HepG2 (cell line): ENCODE measurements around the gene CD164L2. TPM values are rescaled to one million over a fixed set of nuclear protein-coding genes. Genes with fewer than 3 reads are reported as not detected.
A peak's percentile ranks its signal among the peaks of the same experiment; 100 is the strongest.

Experiments used
- ATF3 ChIP-seq: sonication (generic); formaldehyde crosslinking; IDR thresholded peaks from 2 replicates; pipeline ENCODE4 v1.4.0; 2020; ENCODE audit warnings: missing genetic modification reagents
- BHLHE40 ChIP-seq: IDR thresholded peaks from 2 replicates; pipeline ENCODE4 v1.6.1; 2011; ENCODE audit warnings: low read length, improper control_type of control experiment
- CBX5 ChIP-seq: sonication (generic); formaldehyde crosslinking; IDR thresholded peaks from 2 replicates; pipeline ENCODE4 v1.4.0; 2020; ENCODE audit warnings: missing genetic modification reagents, borderline replicate concordance
- DR1 ChIP-seq: sonication (generic); formaldehyde crosslinking; IDR thresholded peaks from 2 replicates; pipeline ENCODE4 v1.8.0; 2021; ENCODE audit warnings: mild to moderate bottlenecking, missing genetic modification reagents, inconsistent platforms
- FOXK2 ChIP-seq: fragments of 450-650 bp; IDR thresholded peaks from 2 replicates; pipeline ENCODE4 v1.6.1; 2016
- GLMP ChIP-seq: sonication (generic); formaldehyde crosslinking; IDR thresholded peaks from 2 replicates; pipeline ENCODE4 v1.9.0; 2021; ENCODE audit warnings: missing genetic modification reagents, mild to moderate bottlenecking, borderline replicate concordance
- IRF2 ChIP-seq: IDR thresholded peaks from 2 replicates; pipeline ENCODE4 v1.6.1; 2018; ENCODE audit warnings: missing genetic modification reagents, missing compliant biosample characterization
- LCORL ChIP-seq, 2 experiments: fragments of 450-650 bp in 1 of 2; sonication (generic) in 1 of 2; formaldehyde crosslinking in 1 of 2; IDR thresholded peaks; 2 replicates each; pipeline versions ENCODE4 v1.5.0 to v1.6.1; 2017 to 2020; ENCODE audit warnings: antibody characterized with exemption in 1 of 2, missing genetic modification reagents in 1 of 2
- MAZ ChIP-seq, 2 experiments: sonication (generic) in 1 of 2; formaldehyde crosslinking in 1 of 2; IDR thresholded peaks; 2 replicates each; pipeline versions ENCODE4 v1.5.0 to v1.6.1; 2012 to 2020; ENCODE audit warnings: low read depth in 2 of 2, mild to moderate bottlenecking in 2 of 2, borderline replicate concordance in 1 of 2, improper control_type of control experiment in 1 of 2, low read length in 1 of 2, missing genetic modification reagents in 1 of 2, moderate library complexity in 1 of 2
- MIXL1 ChIP-seq: IDR thresholded peaks from 2 replicates; pipeline ENCODE4 v1.6.1; 2016
- MLXIP ChIP-seq: sonication (generic); formaldehyde crosslinking; IDR thresholded peaks from 2 replicates; pipeline ENCODE4 v1.9.0; 2021; ENCODE audit warnings: missing genetic modification reagents, borderline replicate concordance
- MTA3 ChIP-seq: sonication (generic); formaldehyde crosslinking; IDR thresholded peaks from 2 replicates; pipeline ENCODE4 v1.4.0; 2020; ENCODE audit warnings: missing genetic modification reagents
- MXD4 ChIP-seq: IDR thresholded peaks from 2 replicates; pipeline ENCODE4 v1.6.1; 2016; ENCODE audit warnings: mild to moderate bottlenecking, missing biosample characterization, missing genetic modification reagents
- NCOA5 ChIP-seq: sonication (generic); formaldehyde crosslinking; IDR thresholded peaks from 2 replicates; pipeline ENCODE4 v1.4.0; 2020; ENCODE audit warnings: missing genetic modification reagents
- NR2F6 ChIP-seq, 2 experiments: IDR thresholded peaks; 2 replicates each; pipeline ENCODE4 v1.6.1; 2016; ENCODE audit warnings: antibody characterized with exemption in 1 of 2, mild to moderate bottlenecking in 1 of 2
- PHF8 ChIP-seq: sonication (generic); formaldehyde crosslinking; IDR thresholded peaks from 2 replicates; pipeline ENCODE4 v1.5.0; 2020; ENCODE audit warnings: missing genetic modification reagents
- RFX3 ChIP-seq: IDR thresholded peaks from 2 replicates; pipeline ENCODE4 v1.6.1; 2016; ENCODE audit warnings: missing biosample characterization, missing genetic modification reagents
- SATB2 ChIP-seq: sonication (generic); formaldehyde crosslinking; IDR thresholded peaks from 2 replicates; pipeline ENCODE4 v1.5.0; 2020; ENCODE audit warnings: missing genetic modification reagents
- YEATS2 ChIP-seq: sonication (generic); formaldehyde crosslinking; IDR thresholded peaks from 2 replicates; pipeline ENCODE4 v1.4.0; 2020; ENCODE audit warnings: missing genetic modification reagents, borderline replicate concordance
- ZBTB38 ChIP-seq: sonication (generic); formaldehyde crosslinking; IDR thresholded peaks from 2 replicates; pipeline ENCODE4 v1.5.1; 2020; ENCODE audit warnings: mild to moderate bottlenecking, missing genetic modification reagents
- ZFP62 ChIP-seq: sonication (generic); formaldehyde crosslinking; IDR thresholded peaks from 2 replicates; pipeline ENCODE4 v1.4.0; 2020; ENCODE audit warnings: missing genetic modification reagents
- ZNF44 ChIP-seq: sonication (generic); formaldehyde crosslinking; IDR thresholded peaks from 2 replicates; pipeline ENCODE4 v1.5.1; 2020; ENCODE audit warnings: mild to moderate bottlenecking, missing genetic modification reagents
- ZNF510 ChIP-seq: sonication (generic); formaldehyde crosslinking; IDR thresholded peaks from 2 replicates; pipeline ENCODE4 v1.4.0; 2020; ENCODE audit warnings: low read depth, mild to moderate bottlenecking, missing genetic modification reagents
- ZNF776 ChIP-seq: sonication (generic); formaldehyde crosslinking; IDR thresholded peaks from 2 replicates; pipeline ENCODE4 v1.4.0; 2020; ENCODE audit warnings: mild to moderate bottlenecking, missing genetic modification reagents
- polyA plus RNA-seq, 8 experiments: library from polyadenylated mRNA; depleted of rRNA in 3 of 8; stranded (reverse) in 7 of 8; unstranded in 1 of 8; fragments of >200 nt; fragmentation: Illumina TruSeq in 4 of 8; extraction: Trizol in 4 of 8; gene quantifications; 2 replicates each; pipeline versions ENCODE4 v1.2.1 to v1.2.3, GENCODE V29; 2011 to 2016; ENCODE audit warnings: low read depth in 4 of 8, missing spikeins in 1 of 8, mixed read lengths in 1 of 8; ENCODE audit not compliant: insufficient read depth in 1 of 8
- total RNA-seq, 5 experiments: library from RNA; depleted of rRNA; stranded (reverse); fragments of >200 nt; fragmentation: Illumina TruSeq; extraction: Trizol; gene quantifications; 2 replicates each; pipeline ENCODE4 v1.2.3, GENCODE V29; 2016; ENCODE audit warnings: low read depth in 1 of 5
- TF ChIP-seq, protein P1 (sequence below): sonication (generic); formaldehyde crosslinking; conservative IDR thresholded peaks from 2 replicates; pipeline ENCODE4 v1.4.0; 2020; ENCODE audit warnings: missing genetic modification reagents

The CD164L2 gene
- total and polyA plus RNA-seq, 2 of the 13 experiments (the other 11 are each of a cell fraction or from before 2014, with no cell fraction given), result not detected

- TF ChIP-seq CBX5 (CRISPR knock-in tag) (no peak), BHLHE40 (no peak), ZNF510 (CRISPR knock-in tag) (no peak), MXD4 (CRISPR knock-in tag) (no peak), LCORL (IDR thresholded peaks at IDR 0.05) (no peak), LCORL (CRISPR knock-in tag; IDR thresholded peaks at IDR 0.05) (peak; percentile 47; the same call in 1 of the 2 replicates), DR1 (CRISPR knock-in tag) (no peak; the same call in 1 of the 2 replicates), MLXIP (no peak), ZBTB38 (CRISPR knock-in tag) (no peak), GLMP (no peak), YEATS2 (CRISPR knock-in tag) (no peak), ZNF44 (CRISPR knock-in tag) (no peak), MIXL1 (CRISPR knock-in tag) (no peak), RFX3 (CRISPR knock-in tag) (no peak), ZFP62 (CRISPR knock-in tag) (no peak), MAZ (IDR thresholded peaks at IDR 0.05; ENCODE audit: borderline replicate concordance, low read depth, low read length) (peak; percentile 30; the same call in 1 of the 2 replicates), MAZ (CRISPR knock-in tag; IDR thresholded peaks at IDR 0.05; ENCODE audit: low read depth) (peak; percentile 32; the same call in 1 of the 2 replicates), MTA3 (CRISPR knock-in tag) (no peak), PHF8 (CRISPR knock-in tag) (0 out of 2 replicates have a peak, but pooled peaks have one; percentile 4), IRF2 (no peak), SATB2 (no peak), ATF3 (CRISPR knock-in tag) (peak; percentile 41; the same call in 1 of the 2 replicates), ZNF776 (no peak), FOXK2 (no peak), NCOA5 (no peak), NR2F6 (IDR thresholded peaks at IDR 0.05) (no peak), NR2F6 (CRISPR knock-in tag; IDR thresholded peaks at IDR 0.05) (0 out of 2 replicates have a peak, but pooled peaks have one; percentile 10)
- TF ChIP-seq, protein P1, sequence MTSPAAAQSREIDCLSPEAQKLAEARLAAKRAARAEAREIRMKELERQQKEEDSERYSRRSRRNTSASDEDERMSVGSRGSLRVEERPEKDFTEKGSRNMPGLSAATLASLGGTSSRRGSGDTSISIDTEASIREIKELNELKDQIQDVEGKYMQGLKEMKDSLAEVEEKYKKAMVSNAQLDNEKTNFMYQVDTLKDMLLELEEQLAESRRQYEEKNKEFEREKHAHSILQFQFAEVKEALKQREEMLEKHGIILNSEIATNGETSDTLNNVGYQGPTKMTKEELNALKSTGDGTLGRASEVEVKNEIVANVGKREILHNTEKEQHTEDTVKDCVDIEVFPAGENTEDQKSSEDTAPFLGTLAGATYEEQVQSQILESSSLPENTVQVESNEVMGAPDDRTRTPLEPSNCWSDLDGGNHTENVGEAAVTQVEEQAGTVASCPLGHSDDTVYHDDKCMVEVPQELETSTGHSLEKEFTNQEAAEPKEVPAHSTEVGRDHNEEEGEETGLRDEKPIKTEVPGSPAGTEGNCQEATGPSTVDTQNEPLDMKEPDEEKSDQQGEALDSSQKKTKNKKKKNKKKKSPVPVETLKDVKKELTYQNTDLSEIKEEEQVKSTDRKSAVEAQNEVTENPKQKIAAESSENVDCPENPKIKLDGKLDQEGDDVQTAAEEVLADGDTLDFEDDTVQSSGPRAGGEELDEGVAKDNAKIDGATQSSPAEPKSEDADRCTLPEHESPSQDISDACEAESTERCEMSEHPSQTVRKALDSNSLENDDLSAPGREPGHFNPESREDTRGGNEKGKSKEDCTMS (CRISPR knock-in tag), result no peak
Measured at GRCh38 chr1:27392096-27392777, 9.1 kb upstream of the CD164L2 start, which contains the start of gene GPR3 (continued).
